HG03039 (cell line): ENCODE results near the gene UTS2R.

Experiments used
- ATAC-seq: cut with Tn5 transposase; IDR thresholded peaks from one replicate; pipeline ENCODE4 v1.9.1; 2021; ENCODE audit warnings: mild to moderate bottlenecking, moderate library complexity; ENCODE audit not compliant: unreplicated experiment

UTS2R gene

GRCh38 chr17:82386881-82387704, 15.5 kb downstream of the UTS2R start:
- ATAC-seq = no peak

- ATAC-seq = no peak
These were observed 16.1 kb downstream of the UTS2R start for GRCh38 chr17:82387705-82388106.

GRCh38 chr17:82388223-82388921, 16.8 kb downstream of the UTS2R start:
- ATAC-seq = no peak

GRCh38 chr17:82388922-82389283, 17.3 kb downstream of the UTS2R start:
- no peak for ATAC-seq

GRCh38 chr17:82389379-82389778, 17.8 kb downstream of the UTS2R start:
- no peak for ATAC-seq

GRCh38 chr17:82390015-82390859, 18.7 kb downstream of the UTS2R start:
- ATAC-seq = no peak

- no peak for ATAC-seq
These were observed 19.4 kb downstream of the UTS2R start for GRCh38 chr17:82390860-82391435.

- no peak for ATAC-seq
These were observed 20.0 kb downstream of the UTS2R start for GRCh38 chr17:82391496-82392066.

- no peak for ATAC-seq
These were observed 20.8 kb downstream of the UTS2R start for GRCh38 chr17:82392209-82392920.

- no peak for ATAC-seq
These were observed 21.4 kb downstream of the UTS2R start for GRCh38 chr17:82392941-82393340.

- no peak for ATAC-seq
These were observed 22.7 kb downstream of the UTS2R start for GRCh38 chr17:82394278-82394677.

GRCh38 chr17:82396601-82397435, 25.3 kb downstream of the UTS2R start:
- no peak for ATAC-seq

GRCh38 chr17:82397449-82398335, 26.1 kb downstream of the UTS2R start:
- no peak for ATAC-seq

- ATAC-seq = no peak
These were observed 27.5 kb downstream of the UTS2R start for GRCh38 chr17:82399041-82399441.

- no peak for ATAC-seq
These were observed 28.1 kb downstream of the UTS2R start for GRCh38 chr17:82399601-82400101.

GRCh38 chr17:82400206-82400605, 28.6 kb downstream of the UTS2R start:
- no peak for ATAC-seq

- no peak for ATAC-seq
These were observed 29.3 kb downstream of the UTS2R start for GRCh38 chr17:82400830-82401229.

- no peak for ATAC-seq
These were observed 31.3 kb downstream of the UTS2R start for GRCh38 chr17:82402865-82403264.
